ENCODE data around the gene KCNJ6. TPM values are rescaled to one million over a fixed set of nuclear protein-coding genes. Genes with fewer than 3 reads are reported as not detected.

KCNJ6 gene
- not detected for total RNA-seq

DNA sequence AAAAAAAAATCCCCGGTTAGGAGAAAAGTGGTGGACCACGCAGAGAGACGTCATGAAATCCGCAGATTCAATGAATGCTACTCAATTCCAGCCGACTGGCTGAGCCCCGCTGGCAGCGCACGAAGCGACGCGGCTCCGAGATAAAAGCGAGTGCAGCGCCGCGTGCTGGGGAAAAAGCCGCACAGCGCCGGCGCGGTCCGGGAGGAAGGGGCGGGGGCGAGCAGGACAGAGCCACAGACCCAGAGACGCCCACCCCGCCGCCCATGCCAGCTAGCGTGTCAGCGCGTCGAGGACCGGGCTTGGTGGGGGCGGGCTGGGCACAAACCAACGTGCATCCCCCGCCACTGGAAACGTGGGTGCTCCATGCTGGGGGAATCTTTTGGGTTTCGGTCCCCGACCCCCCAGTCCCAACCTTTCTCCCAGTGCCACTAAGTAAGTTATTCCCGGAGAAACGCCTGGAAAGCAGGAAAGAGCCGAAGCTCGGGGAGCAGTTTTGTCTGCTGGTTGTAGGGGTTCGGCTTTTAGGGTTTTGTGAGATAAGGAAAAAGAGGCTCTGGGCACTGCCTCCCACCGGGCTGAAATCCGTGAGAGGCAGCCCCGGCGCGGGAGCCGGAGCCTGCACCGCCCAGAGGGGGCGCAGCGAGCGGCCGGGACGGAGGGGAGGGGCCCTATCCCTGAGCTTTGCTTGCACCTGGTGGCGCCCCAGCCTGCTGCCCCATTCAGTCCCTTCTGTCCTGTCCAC, at the start of gene KCNJ6:
KCNJ6 (minus strand) TSS at position 148 of the 742 bp plus-strand sequence. CDS start 75,775 bp downstream, outside the sequence.
- no peak for TF ChIP-seq POLR2A (IDR thresholded peaks at IDR 0.05)
- TF ChIP-seq, protein P1, sequence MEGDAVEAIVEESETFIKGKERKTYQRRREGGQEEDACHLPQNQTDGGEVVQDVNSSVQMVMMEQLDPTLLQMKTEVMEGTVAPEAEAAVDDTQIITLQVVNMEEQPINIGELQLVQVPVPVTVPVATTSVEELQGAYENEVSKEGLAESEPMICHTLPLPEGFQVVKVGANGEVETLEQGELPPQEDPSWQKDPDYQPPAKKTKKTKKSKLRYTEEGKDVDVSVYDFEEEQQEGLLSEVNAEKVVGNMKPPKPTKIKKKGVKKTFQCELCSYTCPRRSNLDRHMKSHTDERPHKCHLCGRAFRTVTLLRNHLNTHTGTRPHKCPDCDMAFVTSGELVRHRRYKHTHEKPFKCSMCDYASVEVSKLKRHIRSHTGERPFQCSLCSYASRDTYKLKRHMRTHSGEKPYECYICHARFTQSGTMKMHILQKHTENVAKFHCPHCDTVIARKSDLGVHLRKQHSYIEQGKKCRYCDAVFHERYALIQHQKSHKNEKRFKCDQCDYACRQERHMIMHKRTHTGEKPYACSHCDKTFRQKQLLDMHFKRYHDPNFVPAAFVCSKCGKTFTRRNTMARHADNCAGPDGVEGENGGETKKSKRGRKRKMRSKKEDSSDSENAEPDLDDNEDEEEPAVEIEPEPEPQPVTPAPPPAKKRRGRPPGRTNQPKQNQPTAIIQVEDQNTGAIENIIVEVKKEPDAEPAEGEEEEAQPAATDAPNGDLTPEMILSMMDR (IDR thresholded peaks at IDR 0.05 in 4 of 5, conservative IDR thresholded peaks at IDR 0.05 in 1 of 5), result peak in 1 of 5 experiments; percentile 16
- H3K4me3 ChIP-seq, result peak within 1 kb of the TSS; percentile 8 to 41 (median 28)
- H3K27ac ChIP-seq, result no peak within 1 kb of the TSS
- H3K4me1 ChIP-seq, result peaks cover 8 to 9% of the 10 kb centered on the region in 2 donors
- intact Hi-C loops (cut with DNase I; ENCODE audit: low total_unique reads), result no loop called here
- H3K27me3 ChIP-seq, result peaks cover 35 to 54% (median 39%) of the 10 kb centered on the region in 3 donors
- in situ Hi-C loops (cut with MboI; ENCODE audit: low sequenced_read_pairs in 4 of 4), result no loop called here
- ATAC-seq (no peak), DNase-seq (no peak)
- H3K36me3 ChIP-seq, result no peaks in the 10 kb centered on the region
- no peaks in the 10 kb centered on the region for H3K9me3 ChIP-seq

DNA sequence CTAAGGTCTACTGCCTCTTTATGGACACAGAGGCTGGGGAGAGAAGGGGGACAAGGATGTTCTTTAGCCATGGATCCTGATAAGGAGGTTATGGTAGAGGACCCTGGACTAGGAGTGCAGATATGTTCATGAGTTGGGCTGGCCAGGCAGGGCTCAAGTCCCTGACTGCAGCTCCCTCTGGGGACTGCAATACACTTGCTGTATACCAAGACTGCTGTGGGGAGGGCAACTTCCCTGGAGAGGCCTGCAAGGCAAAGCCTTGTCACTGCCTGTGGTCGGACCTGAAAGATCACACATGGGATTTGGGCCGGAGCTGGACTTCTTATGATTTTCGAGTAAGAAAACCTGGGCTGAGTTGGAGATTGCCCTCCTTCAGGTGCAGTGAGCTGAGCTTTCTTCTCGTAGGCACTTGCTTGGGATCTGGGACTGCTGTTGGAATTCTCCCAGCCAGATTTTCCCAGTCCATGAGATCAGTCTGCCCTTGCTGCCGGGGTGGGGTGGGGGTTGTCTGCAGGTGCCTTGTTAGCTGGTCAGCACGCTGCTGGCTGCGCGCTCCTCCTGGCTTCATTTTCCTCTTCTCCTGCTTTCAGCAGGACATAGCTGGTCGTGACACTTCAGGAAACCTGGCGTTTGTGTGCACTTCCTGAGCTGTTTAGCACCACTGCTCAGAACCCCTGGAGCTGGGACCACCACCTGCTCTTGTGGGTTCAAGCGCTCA, 49.0 kb upstream of the KCNJ6 start:
- no peaks in the 10 kb centered on the region for H3K27me3 ChIP-seq
- no peaks in the 10 kb centered on the region for H3K4me1 ChIP-seq
- H3K4me3 ChIP-seq, result no peak overlapping the region
- no peak for DNase-seq
- ATAC-seq, result no peak
- no peaks in the 10 kb centered on the region for H3K9me3 ChIP-seq
- no peak overlapping the region for H3K27ac ChIP-seq
- intact Hi-C loops (cut with DNase I; ENCODE audit: low total_unique reads), result no loop called here
- no peaks in the 10 kb centered on the region for H3K36me3 ChIP-seq
- TF ChIP-seq POLR2A (IDR thresholded peaks at IDR 0.05), result no peak
- TF ChIP-seq, protein P1 (IDR thresholded peaks at IDR 0.05 in 4 of 5, conservative IDR thresholded peaks at IDR 0.05 in 1 of 5), result no peak
- in situ Hi-C loops (cut with MboI; ENCODE audit: low sequenced_read_pairs in 4 of 4), result no loop called here

- no peak overlapping the region for H3K27ac ChIP-seq
- H3K9me3 ChIP-seq, result no peaks in the 10 kb centered on the region
- H3K36me3 ChIP-seq, result no peaks in the 10 kb centered on the region
- TF ChIP-seq POLR2A (IDR thresholded peaks at IDR 0.05), result no peak
- TF ChIP-seq, protein P1 (IDR thresholded peaks at IDR 0.05 in 4 of 5, conservative IDR thresholded peaks at IDR 0.05 in 1 of 5), result no peak
- peaks cover 0 to 11% of the 10 kb centered on the region in 2 donors for H3K4me1 ChIP-seq
- DNase-seq (no peak), ATAC-seq (no peak)
- H3K27me3 ChIP-seq, result no peaks in the 10 kb centered on the region
- in situ Hi-C loops (cut with MboI; ENCODE audit: low sequenced_read_pairs in 4 of 4), result no loop called here
- intact Hi-C loops (cut with DNase I; ENCODE audit: low total_unique reads), result no loop called here
- H3K4me3 ChIP-seq, result no peak overlapping the region
Measured at GRCh38 chr21:37958537-37958936, 42.3 kb upstream of the KCNJ6 start.

DNA sequence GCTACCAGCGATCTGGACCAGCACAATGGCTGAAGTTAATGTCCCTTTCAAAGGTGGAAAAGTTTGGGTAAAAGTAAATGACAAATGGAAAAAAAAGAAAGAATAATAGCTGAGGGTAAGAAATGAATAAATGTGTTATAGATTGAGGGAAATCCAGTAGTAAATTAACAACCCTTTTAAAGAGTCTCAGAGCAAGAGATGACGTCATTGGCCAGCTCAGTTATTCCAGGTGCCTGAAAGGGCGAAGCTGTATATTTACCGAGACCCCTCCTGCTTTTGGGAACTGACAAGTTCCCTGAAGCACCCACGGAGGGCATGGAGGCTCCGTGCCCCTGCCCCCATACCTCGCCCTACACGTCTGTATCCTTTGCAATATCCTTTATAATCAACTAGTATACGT, 40.5 kb upstream of the KCNJ6 start:
- ATAC-seq (no peak), DNase-seq (no peak)
- H3K4me1 ChIP-seq, result peaks cover 0 to 11% of the 10 kb centered on the region in 2 donors
- no peak overlapping the region for H3K27ac ChIP-seq
- intact Hi-C loops (cut with DNase I; ENCODE audit: low total_unique reads), result no loop called here
- H3K36me3 ChIP-seq, result no peaks in the 10 kb centered on the region
- no peak overlapping the region for H3K4me3 ChIP-seq
- H3K27me3 ChIP-seq, result no peaks in the 10 kb centered on the region
- no peaks in the 10 kb centered on the region for H3K9me3 ChIP-seq
- in situ Hi-C loops (cut with MboI; ENCODE audit: low sequenced_read_pairs in 4 of 4), result no loop called here
- TF ChIP-seq, protein P1 (IDR thresholded peaks at IDR 0.05 in 4 of 5, conservative IDR thresholded peaks at IDR 0.05 in 1 of 5), result no peak
- no peak for TF ChIP-seq POLR2A (IDR thresholded peaks at IDR 0.05)
